ENCODE data around the gene UVRAG. TPM values are rescaled to one million over a fixed set of nuclear protein-coding genes. Genes with fewer than 3 reads are reported as not detected.

UVRAG gene
- total RNA-seq, 1 donor from 2014 or later: 20.7 TPM

DNA sequence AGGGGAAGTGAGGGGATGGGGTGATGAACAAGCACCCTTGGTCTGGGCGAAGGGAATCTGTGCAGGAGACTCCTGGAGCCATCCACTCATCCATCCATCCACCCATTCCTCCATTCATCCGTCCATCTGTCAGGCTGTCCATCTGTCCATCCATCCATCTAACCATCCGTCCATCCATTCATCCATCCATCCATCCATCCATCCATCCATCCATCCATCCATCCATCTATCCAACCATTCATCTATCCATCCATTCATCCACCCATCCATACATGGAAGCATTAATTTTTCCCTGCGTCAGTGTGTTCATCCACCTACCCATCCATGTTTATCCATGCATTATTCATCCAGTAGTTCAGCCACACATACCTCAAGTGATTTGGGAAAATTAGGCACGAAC lies 359.3 kb downstream of the UVRAG start:
- Mint-ChIP-seq H3K9me3 (no peaks in the 10 kb centered on the region), H3K4me1 (ENCODE audit: unreplicated experiment) (peaks cover 10% of the 10 kb centered on the region), H3K4me3 (no peak overlapping the region), H3K27ac (no peak overlapping the region), H3K36me3 (no peaks in the 10 kb centered on the region), H3K27me3 (peaks cover 4% of the 10 kb centered on the region)
- TF ChIP-seq, protein P1, sequence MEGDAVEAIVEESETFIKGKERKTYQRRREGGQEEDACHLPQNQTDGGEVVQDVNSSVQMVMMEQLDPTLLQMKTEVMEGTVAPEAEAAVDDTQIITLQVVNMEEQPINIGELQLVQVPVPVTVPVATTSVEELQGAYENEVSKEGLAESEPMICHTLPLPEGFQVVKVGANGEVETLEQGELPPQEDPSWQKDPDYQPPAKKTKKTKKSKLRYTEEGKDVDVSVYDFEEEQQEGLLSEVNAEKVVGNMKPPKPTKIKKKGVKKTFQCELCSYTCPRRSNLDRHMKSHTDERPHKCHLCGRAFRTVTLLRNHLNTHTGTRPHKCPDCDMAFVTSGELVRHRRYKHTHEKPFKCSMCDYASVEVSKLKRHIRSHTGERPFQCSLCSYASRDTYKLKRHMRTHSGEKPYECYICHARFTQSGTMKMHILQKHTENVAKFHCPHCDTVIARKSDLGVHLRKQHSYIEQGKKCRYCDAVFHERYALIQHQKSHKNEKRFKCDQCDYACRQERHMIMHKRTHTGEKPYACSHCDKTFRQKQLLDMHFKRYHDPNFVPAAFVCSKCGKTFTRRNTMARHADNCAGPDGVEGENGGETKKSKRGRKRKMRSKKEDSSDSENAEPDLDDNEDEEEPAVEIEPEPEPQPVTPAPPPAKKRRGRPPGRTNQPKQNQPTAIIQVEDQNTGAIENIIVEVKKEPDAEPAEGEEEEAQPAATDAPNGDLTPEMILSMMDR (conservative IDR thresholded peaks at IDR 0.05): no peak
- DNase-seq (ENCODE audit: extremely low spot score, unreplicated experiment): no peak

DNA sequence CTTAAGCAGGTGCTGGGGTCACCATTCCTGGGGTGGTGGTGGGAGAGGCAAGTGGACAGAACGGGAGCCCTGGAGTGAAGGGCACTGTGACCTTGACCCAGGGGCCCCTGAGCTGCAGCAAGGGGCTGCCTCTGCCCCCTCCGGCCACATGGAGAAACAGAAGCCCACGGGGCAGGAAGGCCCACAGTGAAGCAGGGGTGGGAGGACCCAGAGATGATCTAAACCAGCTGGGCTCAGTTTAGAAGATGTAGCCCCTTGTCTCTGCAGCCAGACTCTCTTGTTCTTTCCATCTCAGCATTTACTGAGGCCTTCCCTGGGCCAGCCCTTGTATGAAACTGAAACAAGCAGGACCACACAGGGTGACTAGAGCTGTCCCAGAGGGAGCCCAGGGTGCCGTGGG lies 360.8 kb downstream of the UVRAG start:
- Mint-ChIP-seq H3K4me1 (ENCODE audit: unreplicated experiment) (peaks cover 10% of the 10 kb centered on the region), H3K9me3 (no peaks in the 10 kb centered on the region), H3K27me3 (peaks cover 4% of the 10 kb centered on the region), H3K36me3 (no peaks in the 10 kb centered on the region), H3K4me3 (no peak overlapping the region), H3K27ac (no peak overlapping the region)
- DNase-seq (ENCODE audit: extremely low spot score, unreplicated experiment): no peak
- TF ChIP-seq, protein P1 (conservative IDR thresholded peaks at IDR 0.05): no peak

DNA sequence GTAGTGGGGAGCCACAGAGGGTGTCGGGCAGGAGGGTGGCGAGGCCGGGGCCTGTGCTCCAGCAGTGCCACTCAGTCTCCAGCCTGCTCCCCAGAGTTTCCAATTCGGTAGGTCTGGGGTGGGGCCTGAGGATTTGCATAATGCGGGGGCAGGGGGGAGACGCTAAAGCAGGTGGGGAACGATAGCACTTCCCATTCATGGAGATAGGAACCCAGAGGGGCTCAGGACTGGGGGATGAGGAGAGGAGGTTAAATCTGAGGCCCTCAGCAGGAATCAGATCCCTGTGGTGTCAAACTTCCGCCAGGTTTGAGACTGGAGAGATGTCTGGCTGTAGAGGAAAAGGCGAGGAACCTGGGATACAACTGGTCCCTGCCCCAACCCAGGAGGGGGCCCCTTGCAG lies 361.5 kb downstream of the UVRAG start:
- peaks cover 4% of the 10 kb centered on the region for H3K27me3 Mint-ChIP-seq
- H3K27ac Mint-ChIP-seq: no peak overlapping the region
- no peak overlapping the region for H3K4me3 Mint-ChIP-seq
- DNase-seq (ENCODE audit: extremely low spot score, unreplicated experiment): no peak
- H3K36me3 Mint-ChIP-seq: no peaks in the 10 kb centered on the region
- TF ChIP-seq, protein P1 (conservative IDR thresholded peaks at IDR 0.05): no peak
- no peaks in the 10 kb centered on the region for H3K9me3 Mint-ChIP-seq
- peaks cover 10% of the 10 kb centered on the region for H3K4me1 Mint-ChIP-seq (ENCODE audit: unreplicated experiment)

DNA sequence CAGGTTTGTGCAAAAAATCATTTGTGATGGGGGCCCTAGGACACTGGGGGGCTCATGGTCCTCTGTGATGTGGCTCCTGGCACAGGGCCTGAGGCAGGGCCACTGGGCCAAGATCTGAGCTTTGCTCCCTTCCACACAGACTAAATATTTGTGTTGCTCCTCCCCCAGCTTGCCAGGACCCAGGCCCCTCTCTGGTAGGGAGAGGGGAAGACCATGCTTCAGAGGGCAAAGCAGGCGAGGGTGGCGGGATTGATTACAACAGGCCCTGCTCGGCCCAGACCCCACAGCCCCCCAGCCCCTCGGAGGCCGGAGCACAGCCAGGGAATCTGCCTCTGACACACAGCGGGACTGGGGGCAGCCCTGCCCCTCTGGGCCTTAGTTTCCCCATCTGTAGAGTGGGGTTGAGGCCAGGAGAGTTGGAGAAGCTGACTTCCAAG lies 362.3 kb downstream of the UVRAG start:
- H3K27me3 Mint-ChIP-seq: peaks cover 4% of the 10 kb centered on the region
- H3K36me3 Mint-ChIP-seq: no peaks in the 10 kb centered on the region
- TF ChIP-seq, protein P1 (conservative IDR thresholded peaks at IDR 0.05): no peak
- peaks cover 15% of the 10 kb centered on the region for H3K4me1 Mint-ChIP-seq (ENCODE audit: unreplicated experiment)
- no peak overlapping the region for H3K4me3 Mint-ChIP-seq
- H3K9me3 Mint-ChIP-seq: no peaks in the 10 kb centered on the region
- DNase-seq (ENCODE audit: extremely low spot score, unreplicated experiment): no peak
- no peak overlapping the region for H3K27ac Mint-ChIP-seq

DNA sequence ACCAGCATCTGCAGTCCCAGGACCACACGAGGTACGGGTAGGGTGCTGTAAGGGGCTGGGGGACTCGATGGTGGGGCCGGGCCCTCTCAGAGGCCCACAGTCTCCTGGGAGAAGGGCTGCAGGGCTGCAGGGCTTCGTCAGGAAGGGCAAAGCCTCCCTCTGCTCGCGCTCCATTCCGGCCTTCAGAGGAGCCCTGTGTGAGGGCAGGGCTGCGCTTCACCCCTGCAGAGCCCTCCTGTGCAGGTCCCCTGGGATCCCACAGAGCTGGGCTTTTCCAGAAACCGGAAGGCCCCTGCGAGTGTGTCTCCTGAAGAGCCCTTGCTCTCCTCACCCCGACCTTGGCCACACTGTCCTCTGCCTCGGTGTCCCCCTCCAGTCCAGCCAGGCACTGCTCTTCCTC lies 364.1 kb downstream of the UVRAG start:
- Mint-ChIP-seq H3K27ac (no peak overlapping the region), H3K36me3 (no peaks in the 10 kb centered on the region), H3K4me1 (ENCODE audit: unreplicated experiment) (peaks cover 11% of the 10 kb centered on the region), H3K27me3 (peaks cover 4% of the 10 kb centered on the region), H3K9me3 (no peaks in the 10 kb centered on the region), H3K4me3 (no peak overlapping the region)
- TF ChIP-seq, protein P1 (conservative IDR thresholded peaks at IDR 0.05): no peak
- DNase-seq (ENCODE audit: extremely low spot score, unreplicated experiment): no peak

DNA sequence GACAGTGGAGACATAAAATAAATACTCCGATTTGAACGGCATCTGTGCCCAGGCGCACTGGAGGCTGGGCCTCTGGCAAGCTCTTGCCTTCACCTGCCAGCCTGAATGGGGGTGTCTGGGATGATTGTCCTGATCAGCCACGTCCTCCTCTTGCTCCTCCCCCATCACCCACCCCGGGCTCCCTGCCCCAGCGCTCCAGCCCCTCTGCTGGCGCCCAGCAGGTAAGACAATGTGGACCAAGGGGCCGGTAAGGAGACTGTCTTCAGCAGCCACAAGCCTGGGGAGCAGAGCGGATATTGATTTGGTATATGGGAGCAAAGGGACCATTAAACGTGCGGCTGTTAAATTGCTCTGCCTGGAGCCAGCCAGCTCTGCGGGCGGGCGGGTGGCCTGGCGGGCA lies 366.4 kb downstream of the UVRAG start:
- H3K9me3 Mint-ChIP-seq: no peaks in the 10 kb centered on the region
- no peak overlapping the region for H3K27ac Mint-ChIP-seq
- H3K4me3 Mint-ChIP-seq: no peak overlapping the region
- TF ChIP-seq, protein P1 (conservative IDR thresholded peaks at IDR 0.05): no peak
- peaks cover 18% of the 10 kb centered on the region for H3K4me1 Mint-ChIP-seq (ENCODE audit: unreplicated experiment)
- no peaks in the 10 kb centered on the region for H3K27me3 Mint-ChIP-seq
- no peak for DNase-seq (ENCODE audit: extremely low spot score, unreplicated experiment)
- H3K36me3 Mint-ChIP-seq: peaks cover 7% of the 10 kb centered on the region
